Measurements from ENCODE around the gene FKBP3. TPM values are rescaled to one million over a fixed set of nuclear protein-coding genes. Genes with fewer than 3 reads are reported as not detected.

Gene FKBP3
- total and polyA plus RNA-seq, 2 of the 13 experiments (the other 11 are each of a cell fraction or from before 2014, with no cell fraction given), result 57.0 to 87.6 TPM

DNA sequence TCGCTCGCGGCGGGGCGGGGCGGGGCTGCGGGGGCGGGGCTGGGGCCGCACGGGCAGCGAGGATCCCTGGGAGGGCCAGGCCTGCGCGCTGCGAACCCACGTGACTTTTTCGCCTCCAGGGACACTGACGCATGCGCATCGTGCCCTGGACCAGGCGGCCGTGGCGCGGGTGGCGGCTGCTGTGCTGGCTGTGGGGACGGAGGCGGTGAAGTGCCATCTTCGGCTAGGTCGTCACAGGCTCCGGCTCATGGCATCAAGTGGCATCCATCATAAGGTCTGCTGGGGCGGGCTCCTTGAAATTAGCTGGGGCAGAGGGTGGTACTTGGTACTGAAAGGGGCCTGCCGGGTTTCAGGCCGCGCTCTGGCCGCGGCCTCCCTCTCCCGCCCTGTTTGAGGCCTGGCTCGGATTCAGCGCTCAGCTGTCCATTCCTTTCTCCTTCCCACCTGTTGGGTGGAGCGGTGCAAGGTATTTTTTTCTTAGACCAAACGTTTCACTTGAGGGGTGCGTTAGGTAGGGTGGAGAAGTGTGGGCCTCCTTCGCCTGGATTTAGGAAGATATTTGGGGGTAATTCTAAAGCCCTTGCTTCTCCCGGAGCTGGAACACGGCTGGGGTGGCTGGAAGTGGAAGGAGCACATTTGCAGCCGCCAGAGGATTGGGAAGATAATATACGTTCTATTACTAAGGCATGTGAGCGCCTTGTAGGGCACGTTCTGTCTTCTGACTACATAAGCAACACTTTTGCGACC, 50.1 kb downstream of the FKBP3 start, which contains the start of gene PRPF39 (continued):
- TF ChIP-seq, protein P1, sequence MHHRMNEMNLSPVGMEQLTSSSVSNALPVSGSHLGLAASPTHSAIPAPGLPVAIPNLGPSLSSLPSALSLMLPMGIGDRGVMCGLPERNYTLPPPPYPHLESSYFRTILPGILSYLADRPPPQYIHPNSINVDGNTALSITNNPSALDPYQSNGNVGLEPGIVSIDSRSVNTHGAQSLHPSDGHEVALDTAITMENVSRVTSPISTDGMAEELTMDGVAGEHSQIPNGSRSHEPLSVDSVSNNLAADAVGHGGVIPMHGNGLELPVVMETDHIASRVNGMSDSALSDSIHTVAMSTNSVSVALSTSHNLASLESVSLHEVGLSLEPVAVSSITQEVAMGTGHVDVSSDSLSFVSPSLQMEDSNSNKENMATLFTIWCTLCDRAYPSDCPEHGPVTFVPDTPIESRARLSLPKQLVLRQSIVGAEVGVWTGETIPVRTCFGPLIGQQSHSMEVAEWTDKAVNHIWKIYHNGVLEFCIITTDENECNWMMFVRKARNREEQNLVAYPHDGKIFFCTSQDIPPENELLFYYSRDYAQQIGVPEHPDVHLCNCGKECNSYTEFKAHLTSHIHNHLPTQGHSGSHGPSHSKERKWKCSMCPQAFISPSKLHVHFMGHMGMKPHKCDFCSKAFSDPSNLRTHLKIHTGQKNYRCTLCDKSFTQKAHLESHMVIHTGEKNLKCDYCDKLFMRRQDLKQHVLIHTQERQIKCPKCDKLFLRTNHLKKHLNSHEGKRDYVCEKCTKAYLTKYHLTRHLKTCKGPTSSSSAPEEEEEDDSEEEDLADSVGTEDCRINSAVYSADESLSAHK (CRISPR knock-in tag; IDR thresholded peaks at IDR 0.05; ENCODE audit: borderline replicate concordance), result no peak
- TF ChIP-seq TRAFD1 (CRISPR knock-in tag; IDR thresholded peaks at IDR 0.05; ENCODE audit: borderline replicate concordance), result no peak
- no peak for TF ChIP-seq GPN1 (CRISPR knock-in tag; IDR thresholded peaks at IDR 0.05; ENCODE audit: borderline replicate concordance)
- TF ChIP-seq ZHX2 (IDR thresholded peaks at IDR 0.05; ENCODE audit: low read depth), result no peak
- TF ChIP-seq ZHX2 (CRISPR knock-in tag; IDR thresholded peaks at IDR 0.05; ENCODE audit: borderline replicate concordance), result no peak
- TF ChIP-seq KDM5A (IDR thresholded peaks at IDR 0.05; ENCODE audit: borderline replicate concordance, low read length), result peak; percentile 48; the same call in 1 of the 2 replicates
- peak; percentile 82 for TF ChIP-seq KMT2A (CRISPR knock-in tag; IDR thresholded peaks at IDR 0.05)
- peak; percentile 65 for TF ChIP-seq ZNF781 (CRISPR knock-in tag; IDR thresholded peaks at IDR 0.05; ENCODE audit: borderline replicate concordance, not compliant biosample characterization)
- TF ChIP-seq, protein P2, sequence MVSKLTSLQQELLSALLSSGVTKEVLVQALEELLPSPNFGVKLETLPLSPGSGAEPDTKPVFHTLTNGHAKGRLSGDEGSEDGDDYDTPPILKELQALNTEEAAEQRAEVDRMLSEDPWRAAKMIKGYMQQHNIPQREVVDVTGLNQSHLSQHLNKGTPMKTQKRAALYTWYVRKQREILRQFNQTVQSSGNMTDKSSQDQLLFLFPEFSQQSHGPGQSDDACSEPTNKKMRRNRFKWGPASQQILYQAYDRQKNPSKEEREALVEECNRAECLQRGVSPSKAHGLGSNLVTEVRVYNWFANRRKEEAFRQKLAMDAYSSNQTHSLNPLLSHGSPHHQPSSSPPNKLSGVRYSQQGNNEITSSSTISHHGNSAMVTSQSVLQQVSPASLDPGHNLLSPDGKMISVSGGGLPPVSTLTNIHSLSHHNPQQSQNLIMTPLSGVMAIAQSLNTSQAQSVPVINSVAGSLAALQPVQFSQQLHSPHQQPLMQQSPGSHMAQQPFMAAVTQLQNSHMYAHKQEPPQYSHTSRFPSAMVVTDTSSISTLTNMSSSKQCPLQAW (CRISPR knock-in tag; IDR thresholded peaks at IDR 0.05), result 0 out of 2 replicates have a peak, but pooled peaks have one; percentile 38
- no peak for TF ChIP-seq ZNF766 (CRISPR knock-in tag; IDR thresholded peaks at IDR 0.05; ENCODE audit: borderline replicate concordance)
